Fibroblast of lung (primary cell): Measurements from ENCODE around the gene KAZALD1.
A peak's percentile ranks its signal among the peaks of the same experiment; 100 is the strongest.

Experiments
- CTCF ChIP-seq, 2 donors: IDR thresholded peaks in 1 of 2; conservative IDR thresholded peaks in 1 of 2; 1 replicate in 1 of 2; 2 replicates in 1 of 2; pipeline ENCODE4 v1.5.1; 2011 to 2012; ENCODE audit warnings: low read length in 2 of 2, control low read depth in 1 of 2, inconsistent platforms in 1 of 2, low read depth in 1 of 2, mild to moderate bottlenecking in 1 of 2
- EZH2 ChIP-seq: IDR thresholded peaks from 2 replicates; pipeline ENCODE4 v1.5.1; 2012; ENCODE audit warnings: low read length, control low read depth, mild to moderate bottlenecking; ENCODE audit errors: missing control alignments

DNA sequence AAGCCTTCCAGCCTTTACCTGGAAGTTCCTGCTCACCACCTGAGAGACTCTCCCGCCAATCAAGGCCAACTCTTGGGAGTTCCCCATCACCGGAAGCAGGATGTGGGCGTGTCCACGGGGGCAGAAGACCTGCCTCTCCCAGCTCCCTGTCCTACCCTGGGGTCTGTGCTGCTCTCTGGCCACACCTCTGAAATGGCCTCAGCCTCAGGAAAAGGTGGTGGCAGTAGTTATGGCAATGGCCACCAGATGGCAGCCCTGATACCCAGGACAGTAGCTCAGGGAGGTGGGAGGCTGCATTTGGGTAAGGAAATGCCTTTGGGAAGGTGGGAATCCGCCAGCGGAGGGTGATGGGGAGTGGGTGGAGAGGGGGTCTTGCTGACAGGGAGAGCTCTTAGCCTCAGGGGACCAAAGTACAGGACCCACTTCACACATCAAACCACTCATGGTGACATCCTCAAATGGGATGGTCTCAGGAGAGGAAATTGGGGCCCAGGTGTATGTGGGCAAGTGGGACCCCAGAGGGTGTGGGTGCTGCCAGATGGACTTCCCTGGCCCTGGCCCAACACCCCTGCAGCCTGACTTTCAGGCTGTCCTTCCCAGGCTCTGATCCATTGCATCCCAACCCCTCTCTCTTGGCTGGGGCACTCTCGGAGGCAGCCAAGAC, 33.9 kb downstream of the KAZALD1 start:
- TF ChIP-seq EZH2 (no peak), CTCF (conservative IDR thresholded peaks at IDR 0.05 in 1 of 2, IDR thresholded peaks at IDR 0.05 in 1 of 2; ENCODE audit: low read depth in 1 of 2, low read length in 2 of 2) (peak; percentile 88 to 90)
